DOHH2 (cell line): ENCODE measurements around the gene PSMB2.
A peak's percentile ranks its signal among the peaks of the same experiment; 100 is the strongest.

Experiments used
- H3F3A ChIP-seq: fragments of 200-600 bp; sonication (generic), shearing (Covaris generic); 2 replicates; pipeline ENCODE4 v1.6.0; 2016; ENCODE audit warnings: antibody characterized with exemption, mild to moderate bottlenecking; ENCODE audit not compliant: control insufficient read depth, insufficient read depth
- H3K27ac ChIP-seq: fragments of 200-600 bp; sonication (generic); 2 replicates; pipeline ENCODE4 v1.5.1; 2014; ENCODE audit warnings: low read depth, mild to moderate bottlenecking, low read length, moderate library complexity
- H3K27me3 ChIP-seq: fragments of 200-600 bp; sonication (generic); 2 replicates; pipeline ENCODE4 v1.6.1; 2014; ENCODE audit warnings: mild to moderate bottlenecking, low read length, mixed read lengths; ENCODE audit not compliant: control insufficient read depth
- H3K36me3 ChIP-seq: fragments of 200-600 bp; sonication (generic); 2 replicates; pipeline ENCODE4 v1.6.1; 2014; ENCODE audit warnings: mild to moderate bottlenecking, low read length, moderate library complexity, mixed read lengths; ENCODE audit not compliant: control insufficient read depth
- H3K4me1 ChIP-seq: fragments of 200-600 bp; sonication (generic); 2 replicates; pipeline ENCODE4 v1.6.1; 2014; ENCODE audit warnings: mild to moderate bottlenecking, low read length, mixed read lengths; ENCODE audit not compliant: control insufficient read depth
- H3K4me2 ChIP-seq: fragments of 200-600 bp; sonication (generic); 2 replicates; pipeline ENCODE4 v1.6.0; 2014; ENCODE audit warnings: mild to moderate bottlenecking, low read length, moderate library complexity
- H3K4me3 ChIP-seq: fragments of 200-600 bp; sonication (generic); 2 replicates; pipeline ENCODE4 v1.5.1; 2014; ENCODE audit warnings: mild to moderate bottlenecking, low read length, mixed read lengths
- H3K79me2 ChIP-seq: fragments of 200-600 bp; sonication (generic); 2 replicates; pipeline ENCODE4 v1.6.1; 2014; ENCODE audit warnings: mild to moderate bottlenecking, low read length, mixed read lengths; ENCODE audit not compliant: control insufficient read depth
- H3K9me2 ChIP-seq: fragments of 200-600 bp; sonication (generic); replicated peaks from 2 replicates; pipeline ENCODE4 v1.6.1; 2014; ENCODE audit warnings: mild to moderate bottlenecking, low read length, mixed read lengths; ENCODE audit not compliant: control insufficient read depth
- H3K9me3 ChIP-seq: fragments of 200-600 bp; sonication (generic); 2 replicates; pipeline ENCODE4 v1.6.1; 2014; ENCODE audit warnings: antibody characterized with exemption, low read length, mixed read lengths; ENCODE audit not compliant: control insufficient read depth, insufficient read depth
- H4K20me1 ChIP-seq: fragments of 200-600 bp; sonication (generic); 2 replicates; pipeline ENCODE4 v1.6.0; 2014; ENCODE audit warnings: low read depth, mild to moderate bottlenecking, antibody characterized with exemption, low read length, moderate library complexity; ENCODE audit not compliant: control insufficient read depth, insufficient read depth
- EZH2phosphoT487 ChIP-seq: fragments of 200-600 bp; sonication (generic); IDR thresholded peaks from 2 replicates; pipeline ENCODE4 v1.6.1; 2017; ENCODE audit warnings: borderline replicate concordance, mild to moderate bottlenecking, antibody characterized with exemption, low read length, moderate library complexity, mixed read lengths
- TF ChIP-seq, protein P1 (sequence below): fragments of 200-600 bp; sonication (generic); IDR thresholded peaks from one replicate; pipeline ENCODE4 v1.5.1; 2014; ENCODE audit warnings: antibody characterized with exemption, mild to moderate bottlenecking, low read depth, low read length; ENCODE audit not compliant: poor library complexity, severe bottlenecking

The PSMB2 gene

DNA sequence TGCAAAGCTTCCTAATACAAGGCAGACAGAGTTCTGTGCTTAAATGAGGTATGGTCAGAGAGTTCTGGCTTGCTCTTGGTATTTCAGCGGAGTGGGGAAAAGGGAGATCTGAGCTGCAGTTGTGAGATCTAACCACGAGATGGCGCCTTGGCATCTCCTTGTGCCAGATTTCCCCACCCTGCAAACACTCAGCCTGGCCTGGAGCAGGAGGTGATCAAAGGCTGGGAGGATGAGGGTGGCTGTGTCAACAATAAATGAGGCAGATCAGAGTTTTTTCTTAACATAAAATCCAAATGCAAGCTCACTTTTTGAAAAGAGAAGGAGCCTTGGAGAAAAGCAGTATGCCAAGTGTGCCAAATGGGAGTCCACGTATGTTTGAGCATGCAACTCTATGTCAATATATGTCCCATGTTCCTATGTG lies 72.3 kb downstream of the PSMB2 start:
- no peaks in the 10 kb centered on the region for H3K4me1 ChIP-seq
- no peaks in the 10 kb centered on the region for H3K9me2 ChIP-seq
- H3K9me3 ChIP-seq = no peaks in the 10 kb centered on the region
- H3K27ac ChIP-seq = no peak overlapping the region
- H4K20me1 ChIP-seq = peaks cover 9% of the 10 kb centered on the region; the same call in 1 of the 2 replicates
- peaks cover 14% of the 10 kb centered on the region; the same call in 1 of the 2 replicates for H3K27me3 ChIP-seq
- no peak overlapping the region for H3K4me3 ChIP-seq
- no peaks in the 10 kb centered on the region for H3K79me2 ChIP-seq
- TF ChIP-seq, protein P1, sequence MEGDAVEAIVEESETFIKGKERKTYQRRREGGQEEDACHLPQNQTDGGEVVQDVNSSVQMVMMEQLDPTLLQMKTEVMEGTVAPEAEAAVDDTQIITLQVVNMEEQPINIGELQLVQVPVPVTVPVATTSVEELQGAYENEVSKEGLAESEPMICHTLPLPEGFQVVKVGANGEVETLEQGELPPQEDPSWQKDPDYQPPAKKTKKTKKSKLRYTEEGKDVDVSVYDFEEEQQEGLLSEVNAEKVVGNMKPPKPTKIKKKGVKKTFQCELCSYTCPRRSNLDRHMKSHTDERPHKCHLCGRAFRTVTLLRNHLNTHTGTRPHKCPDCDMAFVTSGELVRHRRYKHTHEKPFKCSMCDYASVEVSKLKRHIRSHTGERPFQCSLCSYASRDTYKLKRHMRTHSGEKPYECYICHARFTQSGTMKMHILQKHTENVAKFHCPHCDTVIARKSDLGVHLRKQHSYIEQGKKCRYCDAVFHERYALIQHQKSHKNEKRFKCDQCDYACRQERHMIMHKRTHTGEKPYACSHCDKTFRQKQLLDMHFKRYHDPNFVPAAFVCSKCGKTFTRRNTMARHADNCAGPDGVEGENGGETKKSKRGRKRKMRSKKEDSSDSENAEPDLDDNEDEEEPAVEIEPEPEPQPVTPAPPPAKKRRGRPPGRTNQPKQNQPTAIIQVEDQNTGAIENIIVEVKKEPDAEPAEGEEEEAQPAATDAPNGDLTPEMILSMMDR = peak; percentile 93
- no peak for TF ChIP-seq EZH2phosphoT487
- H3K4me2 ChIP-seq = no peak overlapping the region
- H3K36me3 ChIP-seq = peaks cover 10% of the 10 kb centered on the region
- H3F3A ChIP-seq = no peaks in the 10 kb centered on the region

DNA sequence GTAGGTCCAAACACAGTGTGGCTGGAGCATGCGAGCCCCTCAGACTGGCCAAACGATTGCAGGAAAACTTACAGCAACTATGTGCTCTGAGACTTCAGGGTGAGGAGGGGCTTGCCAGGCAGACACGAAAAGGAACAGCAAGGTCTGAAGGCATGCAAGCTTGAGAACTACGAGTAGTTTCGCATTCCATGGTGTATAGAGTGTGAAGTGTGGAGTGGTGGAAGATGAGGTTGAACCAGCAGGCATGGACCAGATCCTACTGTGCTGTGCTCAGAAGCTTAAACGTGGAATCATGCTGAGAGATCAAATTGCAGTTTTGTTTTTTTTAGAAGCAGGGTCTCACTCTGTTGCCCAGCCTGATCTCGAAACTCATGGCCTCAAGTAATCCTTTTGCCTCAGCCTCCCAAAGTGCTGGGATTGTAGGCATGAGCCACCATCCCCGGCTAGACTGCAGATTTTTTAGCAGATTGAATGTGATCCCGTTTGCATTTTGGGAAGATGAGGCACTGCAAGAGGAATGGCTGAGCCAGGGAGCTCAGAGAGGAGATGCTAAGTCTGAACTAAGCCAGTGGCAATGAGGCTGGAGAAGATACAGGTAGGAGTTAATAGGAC lies 73.3 kb downstream of the PSMB2 start:
- TF ChIP-seq, protein P1 = no peak
- no peak for TF ChIP-seq EZH2phosphoT487
- Histone ChIP-seq H3K79me2 (no peaks in the 10 kb centered on the region), H3K4me1 (no peaks in the 10 kb centered on the region), H3K4me3 (no peak overlapping the region), H3K9me3 (no peaks in the 10 kb centered on the region), H3K9me2 (no peaks in the 10 kb centered on the region), H3K27ac (no peak overlapping the region), H3K36me3 (peaks cover 10% of the 10 kb centered on the region), H4K20me1 (peaks cover 9% of the 10 kb centered on the region; the same call in 1 of the 2 replicates), H3K27me3 (peaks cover 11% of the 10 kb centered on the region; the same call in 1 of the 2 replicates), H3F3A (no peaks in the 10 kb centered on the region), H3K4me2 (no peak overlapping the region)

DNA sequence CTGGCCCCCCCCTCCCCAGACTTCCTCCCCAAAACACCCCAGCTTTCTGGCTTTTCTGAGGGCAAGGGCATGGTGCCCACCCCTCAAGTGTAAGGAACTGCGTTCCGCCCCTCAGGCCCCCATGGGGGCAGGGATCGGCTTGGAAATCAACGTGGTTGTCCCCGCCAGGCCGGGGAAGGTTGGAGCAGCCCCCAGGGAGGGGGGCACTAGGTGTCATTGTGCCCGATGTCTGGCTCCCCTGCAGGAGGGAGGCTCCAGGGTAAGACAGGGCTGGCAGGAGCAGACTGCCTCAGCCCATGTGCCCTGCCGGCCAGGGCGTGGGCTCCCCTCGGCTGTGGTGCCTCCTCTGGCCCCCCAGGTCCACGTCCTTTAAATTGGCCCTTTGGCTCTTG lies 75.6 kb downstream of the PSMB2 start:
- Histone ChIP-seq H3K79me2 (no peaks in the 10 kb centered on the region), H3K4me2 (no peak overlapping the region), H3K27me3 (no peaks in the 10 kb centered on the region), H4K20me1 (peaks cover 9% of the 10 kb centered on the region; the same call in 1 of the 2 replicates), H3K9me3 (no peaks in the 10 kb centered on the region), H3K4me3 (no peak overlapping the region), H3F3A (no peaks in the 10 kb centered on the region), H3K36me3 (peaks cover 14% of the 10 kb centered on the region), H3K4me1 (no peaks in the 10 kb centered on the region), H3K27ac (no peak overlapping the region), H3K9me2 (no peaks in the 10 kb centered on the region)
- no peak for TF ChIP-seq EZH2phosphoT487
- TF ChIP-seq, protein P1 = no peak
